Rectal smooth muscle tissue (tissue), 1 donor: ENCODE results near the gene PHLPP1.
"Not testable (repeated sequence)": the region's sequence is repeated elsewhere in the genome, so short reads cannot be mapped to it uniquely, and the experiment has no call there.

ENCODE experiments used
- H3K27ac ChIP-seq: one replicate; pipeline ENCODE4 v1.7.0; 2013; ENCODE audit warnings: low read depth, low read length, inconsistent platforms
- H3K27me3 ChIP-seq: one replicate; pipeline ENCODE4 v1.7.0; 2013; ENCODE audit warnings: low read length; ENCODE audit not compliant: control insufficient read depth, insufficient read depth
- H3K36me3 ChIP-seq: one replicate; pipeline ENCODE4 v1.7.0; 2013; ENCODE audit warnings: low read length; ENCODE audit not compliant: control insufficient read depth, insufficient read depth
- H3K4me1 ChIP-seq: one replicate; pipeline ENCODE4 v1.7.0; 2013; ENCODE audit warnings: low read length; ENCODE audit not compliant: control insufficient read depth, insufficient read depth
- H3K4me3 ChIP-seq: one replicate; pipeline ENCODE4 v1.7.0; 2013; ENCODE audit warnings: low read length
- H3K9ac ChIP-seq: one replicate; pipeline ENCODE4 v1.7.0; 2013; ENCODE audit warnings: low read length

The PHLPP1 gene

DNA sequence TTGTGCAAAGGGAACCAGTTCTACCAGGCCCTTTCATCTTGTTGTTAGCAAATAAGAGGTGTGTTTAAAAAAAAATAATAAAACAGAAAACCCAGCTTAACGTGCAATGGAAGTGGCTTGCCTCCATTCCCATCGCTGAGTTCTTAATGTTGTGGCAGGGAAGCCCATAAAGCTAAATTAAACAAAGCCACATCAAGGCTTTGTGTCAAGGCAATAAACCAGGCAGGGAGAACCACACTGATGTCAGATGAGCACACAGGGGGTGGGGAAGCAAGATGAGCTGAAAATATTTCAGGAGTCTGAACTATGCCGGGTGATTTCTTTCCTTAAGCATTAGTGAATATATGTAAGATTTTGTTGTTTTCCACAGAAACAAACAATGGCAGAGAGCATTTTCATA, 73.5 kb downstream of the PHLPP1 start:
- Histone ChIP-seq H3K27ac (no peak overlapping the region), H3K9ac (no peak overlapping the region), H3K4me3 (no peak overlapping the region), H3K4me1 (peaks cover 34% of the 10 kb centered on the region), H3K27me3 (no peaks in the 10 kb centered on the region), H3K36me3 (no peaks in the 10 kb centered on the region)

DNA sequence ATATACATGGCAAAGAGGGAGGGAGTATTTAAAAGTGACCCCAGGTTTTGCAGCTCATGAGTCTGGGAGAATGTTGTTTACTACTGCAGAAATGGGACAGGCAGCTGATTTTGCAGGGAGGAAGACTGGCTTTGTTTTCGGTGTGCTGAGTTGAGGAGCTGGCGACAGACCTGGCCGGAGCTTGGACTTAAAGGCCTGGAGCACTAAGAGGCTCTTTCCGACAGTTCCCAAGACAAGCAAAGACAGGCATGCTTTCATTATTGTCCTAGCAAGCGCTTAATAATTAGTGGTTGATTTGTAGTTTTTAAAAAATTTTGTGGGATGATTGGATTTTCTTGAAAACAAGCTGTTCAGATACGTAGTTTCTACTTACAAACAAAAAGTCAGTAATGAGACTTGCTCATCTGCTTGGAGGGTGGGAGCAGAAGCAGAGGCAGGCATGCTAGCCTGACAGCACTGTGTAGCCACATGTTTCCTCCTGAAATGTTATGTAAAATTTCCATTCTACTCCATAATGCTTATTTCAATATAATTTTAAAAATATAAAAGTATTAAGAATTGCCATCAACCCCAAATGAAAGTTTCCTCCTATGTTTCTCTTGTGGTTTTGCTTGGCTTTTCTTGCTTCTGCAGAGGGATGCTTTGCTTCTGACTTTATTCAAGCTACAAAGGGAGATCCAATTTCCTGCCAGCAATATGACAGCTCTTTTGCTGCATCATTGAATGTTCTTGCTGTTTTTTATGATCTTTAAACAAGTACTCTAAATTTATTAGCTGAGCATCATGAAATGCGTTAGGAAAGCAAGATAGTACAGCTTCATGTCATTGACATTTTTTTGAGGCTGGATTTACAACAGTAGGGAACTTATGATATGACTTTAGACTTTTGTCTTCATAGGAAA, 75.8 kb downstream of the PHLPP1 start:
- Histone ChIP-seq H3K36me3 (no peaks in the 10 kb centered on the region), H3K27ac (no peak overlapping the region), H3K4me1 (peaks cover 17% of the 10 kb centered on the region), H3K4me3 (no peak overlapping the region), H3K9ac (no peak overlapping the region), H3K27me3 (no peaks in the 10 kb centered on the region)

DNA sequence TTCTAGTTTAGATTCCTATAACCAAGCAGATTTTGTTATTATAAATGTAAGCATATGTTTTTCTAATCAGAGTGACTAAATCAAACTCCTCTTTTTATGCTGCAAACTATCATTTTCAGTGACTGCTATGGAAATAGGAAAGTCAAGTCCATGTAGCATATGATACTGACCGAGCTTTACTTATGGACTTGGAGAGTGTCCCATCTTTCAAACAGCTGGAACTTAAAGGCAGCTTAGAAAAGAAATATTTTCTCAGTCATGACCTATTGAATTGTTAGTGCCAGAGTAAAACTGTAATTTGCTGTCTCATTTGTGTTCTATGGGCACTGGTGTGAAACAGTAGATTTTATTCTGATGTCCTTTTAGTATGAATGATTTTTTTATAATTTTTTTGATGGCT, 76.7 kb downstream of the PHLPP1 start:
- Histone ChIP-seq H3K9ac (no peak overlapping the region), H3K36me3 (no peaks in the 10 kb centered on the region), H3K4me1 (peaks cover 17% of the 10 kb centered on the region), H3K4me3 (no peak overlapping the region), H3K27ac (no peak overlapping the region), H3K27me3 (no peaks in the 10 kb centered on the region)

DNA sequence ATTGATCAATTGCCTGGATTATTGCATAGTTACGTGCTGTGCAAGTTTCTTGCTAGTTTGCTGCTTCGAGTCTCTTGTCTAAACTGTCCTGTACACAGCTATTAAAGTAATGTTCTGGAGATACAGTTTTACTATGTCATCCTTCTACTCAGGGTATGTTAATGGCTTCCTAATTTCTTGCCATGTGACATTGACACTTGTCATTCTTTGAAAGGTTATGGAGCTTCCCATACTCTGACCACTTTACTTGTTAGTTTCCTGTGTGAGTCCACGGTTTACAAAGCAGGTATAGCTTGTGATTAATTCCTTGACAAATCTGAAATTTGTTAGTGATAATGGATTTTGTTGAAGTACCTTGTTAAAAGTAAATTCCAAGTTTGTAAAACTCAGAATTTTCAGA, 80.5 kb downstream of the PHLPP1 start:
- H3K36me3 ChIP-seq, result no peaks in the 10 kb centered on the region
- H3K4me3 ChIP-seq, result no peak overlapping the region
- H3K27ac ChIP-seq, result no peak overlapping the region
- H3K4me1 ChIP-seq, result peaks cover 4% of the 10 kb centered on the region
- no peak overlapping the region for H3K9ac ChIP-seq
- H3K27me3 ChIP-seq, result no peaks in the 10 kb centered on the region

DNA sequence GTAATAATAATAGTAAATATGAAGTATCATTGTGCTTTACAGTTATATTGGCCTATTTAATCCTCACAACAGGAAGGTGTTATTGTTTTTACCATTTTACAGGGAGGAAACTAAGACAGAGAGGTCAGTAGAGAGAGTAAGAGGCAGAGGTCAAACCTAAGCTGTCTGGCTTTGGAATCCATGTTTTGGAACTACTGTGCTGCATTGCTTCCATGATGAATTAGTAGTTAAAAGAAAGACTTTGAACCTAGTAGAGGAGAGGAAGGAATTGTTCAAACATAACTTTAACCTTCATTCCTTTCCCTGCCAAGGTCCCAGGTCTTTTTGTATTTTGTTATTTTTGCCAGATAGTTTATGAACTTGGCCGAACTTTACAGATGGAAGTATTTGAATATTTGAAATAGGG, 80.9 kb downstream of the PHLPP1 start:
- Histone ChIP-seq H3K4me1 (peaks cover 3% of the 10 kb centered on the region), H3K9ac (no peak overlapping the region), H3K36me3 (no peaks in the 10 kb centered on the region), H3K27me3 (no peaks in the 10 kb centered on the region), H3K27ac (no peak overlapping the region), H3K4me3 (no peak overlapping the region)

DNA sequence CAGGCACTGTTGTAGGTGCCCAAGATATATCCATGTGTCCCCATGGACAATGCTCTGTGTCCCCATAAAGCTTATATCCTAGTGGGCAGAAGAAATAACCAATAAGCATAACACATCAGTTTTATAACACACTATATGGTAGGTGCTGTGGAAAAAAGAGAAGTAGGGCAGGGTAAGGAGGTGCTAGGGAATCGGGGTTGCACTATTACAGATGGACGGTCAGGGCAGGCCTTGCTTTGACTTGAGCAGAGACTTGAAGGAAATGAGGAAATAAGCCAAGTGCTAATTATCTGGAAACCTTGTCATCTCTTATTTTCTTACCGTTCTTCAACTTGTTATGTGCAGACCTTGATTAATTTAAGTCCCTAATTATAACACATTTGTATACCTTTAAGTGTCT, 82.0 kb downstream of the PHLPP1 start:
- no peak overlapping the region for H3K27ac ChIP-seq
- H3K9ac ChIP-seq, result no peak overlapping the region

DNA sequence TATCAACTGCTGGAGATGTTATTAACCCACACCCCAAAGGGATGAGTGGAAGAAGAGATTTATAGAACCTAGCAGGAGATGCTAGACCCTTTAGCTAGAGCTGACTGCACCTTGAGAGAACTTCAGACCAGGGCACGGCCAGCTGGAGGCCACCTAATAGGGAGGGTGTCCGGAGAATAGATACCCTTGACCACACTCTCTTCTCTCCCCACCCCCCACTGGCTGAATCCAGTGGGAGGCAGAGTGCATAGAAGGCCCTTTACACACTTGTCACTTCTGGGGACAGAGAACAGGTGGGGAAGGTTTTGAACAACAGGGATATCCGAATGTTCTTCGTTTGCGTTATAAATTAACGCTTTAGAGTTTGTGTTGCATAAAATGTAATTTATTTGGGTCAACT, 84.6 kb downstream of the PHLPP1 start:
- Histone ChIP-seq H3K9ac (no peak overlapping the region), H3K27ac (no peak overlapping the region), H3K4me3 (no peak overlapping the region), H3K4me1 (peaks cover 5% of the 10 kb centered on the region), H3K27me3 (no peaks in the 10 kb centered on the region), H3K36me3 (no peaks in the 10 kb centered on the region)

More for the DNA sequence above, 82.0 kb downstream of the PHLPP1 start:
- no peaks in the 10 kb centered on the region for H3K36me3 ChIP-seq
- H3K4me3 ChIP-seq, result no peak overlapping the region
- no peaks in the 10 kb centered on the region for H3K27me3 ChIP-seq
- peaks cover 5% of the 10 kb centered on the region for H3K4me1 ChIP-seq

DNA sequence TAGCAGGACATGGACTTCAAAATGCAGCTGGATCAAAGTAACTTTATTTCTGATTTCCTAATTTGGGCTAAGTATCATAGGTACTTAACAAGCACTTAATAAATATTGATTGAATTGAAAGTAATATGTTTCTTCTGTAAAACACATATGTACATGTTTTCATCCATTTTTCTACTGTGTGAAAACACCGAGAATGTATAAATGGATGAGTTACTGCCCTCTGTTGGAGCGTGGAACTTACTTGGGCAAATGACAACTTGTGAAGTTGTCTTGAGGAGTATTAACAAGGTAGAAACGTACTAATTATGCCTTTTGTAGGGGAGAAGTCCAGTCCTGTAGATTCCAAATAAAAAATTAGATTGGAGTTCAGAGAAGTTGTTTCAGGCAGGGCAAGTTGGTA, 87.2 kb downstream of the PHLPP1 start:
- Histone ChIP-seq H3K27me3 (no peaks in the 10 kb centered on the region), H3K4me1 (peaks cover 5% of the 10 kb centered on the region), H3K27ac (no peak overlapping the region), H3K4me3 (no peak overlapping the region), H3K36me3 (no peaks in the 10 kb centered on the region), H3K9ac (no peak overlapping the region)

DNA sequence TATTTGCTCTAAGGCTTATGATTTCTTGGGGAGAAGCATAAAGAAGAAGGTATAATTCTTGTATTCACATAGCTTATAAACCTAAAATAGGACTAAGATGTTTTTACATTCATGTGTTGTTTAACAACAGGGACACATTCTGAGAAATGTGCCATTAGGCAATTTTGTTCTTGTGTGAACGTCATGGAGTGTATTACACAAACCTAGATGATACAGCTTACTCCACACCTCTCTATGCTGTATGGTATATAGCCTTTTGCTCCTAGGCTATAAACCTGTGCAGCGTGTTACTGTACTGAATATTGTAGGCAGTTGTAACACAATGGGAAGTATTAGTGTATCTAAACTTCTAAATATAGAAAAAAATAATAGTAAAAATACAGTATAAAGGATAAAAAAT, 92.1 kb downstream of the PHLPP1 start:
- no peak overlapping the region for H3K27ac ChIP-seq
- H3K9ac ChIP-seq, result no peak overlapping the region
- H3K4me3 ChIP-seq, result no peak overlapping the region
- no peaks in the 10 kb centered on the region for H3K4me1 ChIP-seq
- no peaks in the 10 kb centered on the region for H3K27me3 ChIP-seq
- H3K36me3 ChIP-seq, result no peaks in the 10 kb centered on the region

DNA sequence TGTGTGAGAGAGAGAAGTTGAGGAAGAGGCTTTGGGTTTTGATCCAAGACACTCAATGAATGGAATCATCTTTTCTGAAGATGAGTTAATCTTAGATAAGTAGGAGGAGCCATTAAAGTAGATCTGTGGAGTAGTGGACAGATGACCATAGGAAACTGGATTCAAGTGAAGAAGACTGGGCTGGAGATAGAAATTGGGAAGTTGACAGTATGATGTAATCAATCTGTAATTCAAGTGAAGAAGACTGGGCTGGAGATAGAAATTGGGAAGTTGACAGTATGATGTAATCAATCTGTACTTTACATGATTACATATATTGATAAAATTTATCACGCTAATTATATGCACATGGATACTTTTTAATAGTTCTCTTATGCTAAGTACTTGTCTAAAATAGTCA, 92.8 kb downstream of the PHLPP1 start:
- H3K9ac ChIP-seq, result no peak overlapping the region
- H3K27me3 ChIP-seq, result no peaks in the 10 kb centered on the region
- no peak overlapping the region for H3K27ac ChIP-seq
- H3K36me3 ChIP-seq, result no peaks in the 10 kb centered on the region
- H3K4me3 ChIP-seq, result no peak overlapping the region
- H3K4me1 ChIP-seq, result no peaks in the 10 kb centered on the region

DNA sequence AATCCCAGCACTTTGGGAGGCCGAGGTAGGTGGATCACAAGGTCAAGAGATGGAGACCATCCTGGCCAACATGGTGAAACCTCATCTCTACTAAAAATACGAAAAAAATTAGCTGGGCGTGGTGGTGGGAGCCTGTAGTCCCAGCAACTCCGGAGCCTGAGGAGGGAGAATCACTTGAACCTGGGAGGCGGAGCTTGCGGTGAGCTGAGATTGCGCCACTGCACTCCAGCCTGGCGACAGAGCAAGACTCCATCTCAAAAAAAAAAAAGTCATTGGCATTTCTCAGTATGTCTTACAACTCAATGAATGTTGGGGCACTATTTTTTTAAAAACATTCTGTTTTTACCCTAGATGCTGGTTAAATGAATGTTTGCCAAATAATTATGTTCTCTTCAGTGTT, 94.1 kb downstream of the PHLPP1 start:
- H3K36me3 ChIP-seq, H3K4me1 ChIP-seq, H3K4me3 ChIP-seq, H3K27ac ChIP-seq, H3K9ac ChIP-seq, H3K27me3 ChIP-seq: not testable (repeated sequence)

DNA sequence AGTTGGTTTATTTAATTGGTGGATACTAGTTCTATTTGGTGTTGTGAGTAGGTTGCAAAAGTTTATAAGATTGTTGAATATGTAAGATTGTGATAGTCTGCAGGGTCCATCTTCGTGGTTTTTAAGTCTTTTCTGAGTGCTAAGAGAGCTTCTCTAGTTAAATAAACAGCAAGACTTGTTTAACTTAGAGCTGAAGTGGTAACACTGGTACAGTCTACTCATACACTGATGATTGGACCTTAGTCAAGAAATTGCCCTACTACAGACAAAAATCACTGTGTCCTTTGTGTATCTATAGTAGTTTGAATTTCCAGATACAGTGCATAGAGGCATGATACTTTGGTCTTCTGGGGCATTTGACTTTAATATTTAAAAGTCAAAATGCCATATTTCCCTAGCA, 94.6 kb downstream of the PHLPP1 start:
- H3K4me3 ChIP-seq, result no peak overlapping the region
- H3K27ac ChIP-seq, result no peak overlapping the region
- H3K9ac ChIP-seq, result no peak overlapping the region
- H3K4me1 ChIP-seq, result no peaks in the 10 kb centered on the region
- no peaks in the 10 kb centered on the region for H3K27me3 ChIP-seq
- H3K36me3 ChIP-seq, result no peaks in the 10 kb centered on the region

DNA sequence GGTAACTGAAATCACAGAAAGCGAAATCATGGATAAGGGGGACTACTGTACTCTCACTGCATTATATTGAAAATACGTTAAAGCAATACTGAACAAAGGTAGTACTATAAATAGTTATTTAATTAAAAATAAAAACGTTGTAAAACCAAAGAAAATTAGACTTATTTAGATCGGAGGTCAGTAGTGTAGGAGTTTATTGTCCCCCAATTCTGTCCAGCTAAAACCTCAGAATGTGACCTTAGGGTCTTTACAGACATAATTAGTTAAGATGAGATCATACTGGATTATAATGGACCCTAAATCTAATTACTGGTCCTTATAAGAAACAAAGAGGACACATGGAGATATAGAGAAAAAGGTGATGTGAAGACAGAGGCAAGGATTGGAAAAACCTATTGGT, 95.3 kb downstream of the PHLPP1 start:
- no peak overlapping the region for H3K27ac ChIP-seq
- no peaks in the 10 kb centered on the region for H3K27me3 ChIP-seq

More for the DNA sequence above, 95.3 kb downstream of the PHLPP1 start:
- H3K36me3 ChIP-seq, result no peaks in the 10 kb centered on the region
- H3K9ac ChIP-seq, result no peak overlapping the region
- no peaks in the 10 kb centered on the region for H3K4me1 ChIP-seq
- H3K4me3 ChIP-seq, result no peak overlapping the region
